Measurements from ENCODE around the gene PHF21B.

Gene PHF21B

DNA sequence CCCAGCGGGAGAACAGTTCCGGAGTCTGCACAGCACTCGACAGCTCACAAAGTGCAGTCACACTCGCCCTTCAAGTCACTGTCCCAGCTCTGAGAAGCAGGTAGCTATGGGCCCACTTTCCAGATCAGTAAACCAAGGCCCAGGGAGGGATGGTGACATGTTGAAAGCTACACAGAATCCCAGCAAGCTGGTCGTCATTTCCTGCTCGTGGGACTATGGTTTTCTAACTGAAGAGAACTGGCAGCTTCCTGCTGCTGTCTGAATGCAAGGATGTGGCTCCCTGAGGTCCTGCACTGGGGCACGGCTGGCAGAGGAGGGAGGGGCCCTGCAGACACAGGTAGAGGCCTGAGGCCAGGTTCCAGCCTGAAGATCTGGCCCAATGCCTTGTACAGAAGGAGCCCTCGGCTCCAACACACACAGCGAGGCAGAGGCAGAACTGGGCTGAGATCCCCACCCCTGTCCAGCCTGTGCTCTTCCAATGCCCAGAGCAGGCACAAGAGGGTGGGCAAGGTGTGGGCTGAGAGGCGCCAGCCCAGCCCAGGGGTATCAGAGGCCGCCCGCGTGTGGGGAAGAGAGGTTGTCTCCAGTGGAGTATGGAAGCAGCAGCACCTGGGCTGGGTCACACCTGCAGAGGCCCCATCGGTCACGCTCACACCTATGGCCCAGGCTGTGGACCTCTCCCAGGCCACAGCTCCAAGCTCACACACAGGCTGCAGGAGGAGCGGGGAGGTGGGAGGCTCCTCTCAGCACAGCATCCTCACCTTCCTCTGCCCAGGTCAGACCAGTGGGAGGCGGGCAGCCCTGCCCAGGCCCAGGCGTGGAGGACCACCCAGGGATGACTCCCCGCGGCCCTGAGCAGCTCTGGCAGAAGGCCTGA is 119.2 kb downstream of the PHF21B start:
- no peak for DNase-seq

DNA sequence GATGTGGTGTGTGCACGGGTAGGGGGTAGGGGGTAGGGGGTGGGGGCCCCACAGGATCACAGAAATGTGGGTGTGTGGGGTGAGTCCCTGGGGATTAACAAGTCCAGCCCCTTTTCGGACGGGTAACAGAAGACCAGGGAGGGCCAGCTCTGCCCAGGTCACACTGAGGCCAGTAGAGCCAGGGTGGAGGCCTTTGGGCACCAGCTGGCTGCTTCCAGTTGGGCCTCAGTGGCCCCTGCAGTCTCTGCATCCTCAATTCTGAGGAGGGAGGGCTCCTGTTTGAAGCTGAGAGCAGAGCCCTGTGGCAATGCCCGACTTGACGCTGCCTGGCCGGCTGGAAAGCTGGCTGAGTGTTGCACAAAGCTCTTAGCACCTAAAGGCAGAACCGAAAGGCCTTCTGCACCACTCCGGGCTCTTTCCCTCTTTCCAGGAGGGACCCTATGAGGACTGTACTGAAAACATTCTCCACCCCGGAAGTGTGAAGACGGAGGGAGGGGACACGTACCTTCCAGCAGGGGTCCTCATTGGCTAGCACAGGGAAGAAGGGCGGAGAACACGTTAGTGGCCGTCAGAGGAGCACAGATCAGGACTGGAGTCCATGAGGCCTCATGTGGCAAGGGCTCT is 120.4 kb downstream of the PHF21B start:
- no peak for DNase-seq

DNA sequence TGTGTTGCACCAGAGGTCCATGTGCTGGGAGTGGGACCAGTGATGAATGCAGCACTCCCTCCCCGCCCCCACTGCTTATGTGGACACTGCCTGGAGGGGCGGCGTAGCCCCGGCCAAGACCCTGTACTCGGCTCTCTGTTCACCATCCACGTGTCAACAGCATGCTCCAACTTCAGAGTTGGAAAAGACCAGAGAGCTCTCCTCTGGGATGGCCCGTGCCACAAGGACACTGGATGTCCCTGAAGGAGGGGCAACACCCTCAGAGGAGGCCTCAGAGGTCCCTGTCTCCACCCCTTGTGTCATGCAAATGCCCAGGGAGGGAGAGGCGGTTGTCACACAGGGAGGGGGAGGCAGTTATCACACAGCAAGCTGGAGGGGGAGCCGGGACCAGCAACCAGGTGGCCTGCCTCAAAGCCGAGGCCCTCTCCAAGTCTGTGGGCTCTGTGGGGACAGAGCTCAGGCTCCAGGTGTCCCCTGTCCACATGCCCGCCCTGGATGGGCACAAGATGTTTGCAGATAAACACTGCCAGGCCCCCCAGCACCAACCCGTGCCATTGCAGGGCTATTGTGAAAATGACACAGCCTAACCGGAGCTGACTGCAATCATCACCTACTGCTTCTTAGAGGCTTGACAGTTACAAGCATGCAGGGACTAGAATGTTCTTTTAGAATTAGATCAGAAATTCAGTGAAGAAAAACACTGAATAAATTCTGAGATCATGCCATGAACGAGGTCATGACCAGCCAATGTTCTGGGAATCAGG is 121.1 kb downstream of the PHF21B start:
- no peak for DNase-seq

DNA sequence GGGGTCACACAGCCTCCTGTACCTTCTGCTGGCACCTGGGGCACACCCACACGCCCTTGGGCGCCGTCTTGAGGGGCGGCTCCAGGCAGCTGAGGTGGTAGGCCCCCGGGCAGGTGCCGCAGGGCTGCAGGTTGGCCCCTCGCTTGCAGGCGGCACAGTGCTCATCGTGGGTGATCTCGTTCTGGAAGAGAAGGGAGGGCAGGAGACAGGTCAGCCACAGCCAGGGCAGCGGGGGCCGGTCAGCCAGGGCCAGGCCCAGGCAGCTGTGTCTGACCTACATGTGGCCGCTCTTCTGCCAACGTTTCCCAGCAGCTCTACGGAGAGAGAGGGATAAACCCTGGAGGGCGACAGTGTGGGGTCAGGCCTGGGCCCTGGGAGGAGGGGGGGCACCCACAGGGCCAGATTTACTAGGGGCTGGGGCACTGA is 121.9 kb downstream of the PHF21B start:
- DNase-seq, result no peak

DNA sequence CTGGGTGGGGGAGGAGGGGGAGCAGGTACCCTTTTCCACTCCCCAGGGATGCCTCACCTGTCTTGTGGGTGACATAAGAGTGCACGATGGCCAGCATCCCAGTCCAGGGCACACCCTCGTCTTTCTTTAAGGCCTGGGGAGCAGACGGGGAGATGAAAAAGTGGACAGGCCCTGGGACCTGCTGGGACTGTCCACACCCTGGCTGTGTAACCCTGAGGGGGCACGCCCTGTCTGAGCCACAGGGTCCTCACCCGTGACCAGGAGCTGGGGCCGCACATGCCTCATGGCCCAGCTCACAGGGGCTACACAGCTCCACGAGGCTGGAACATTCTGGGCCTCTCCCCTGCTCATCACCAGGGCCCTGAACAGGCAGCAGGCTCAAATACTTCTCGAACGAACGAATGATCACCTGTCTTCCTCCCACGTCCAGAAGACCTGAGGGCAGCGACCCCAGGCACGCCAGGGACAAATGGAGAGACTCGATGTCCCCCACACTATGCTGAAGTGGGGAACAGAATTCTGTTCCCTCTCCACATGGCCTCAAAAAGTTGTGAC is 123.9 kb downstream of the PHF21B start:
- no peak for DNase-seq

DNA sequence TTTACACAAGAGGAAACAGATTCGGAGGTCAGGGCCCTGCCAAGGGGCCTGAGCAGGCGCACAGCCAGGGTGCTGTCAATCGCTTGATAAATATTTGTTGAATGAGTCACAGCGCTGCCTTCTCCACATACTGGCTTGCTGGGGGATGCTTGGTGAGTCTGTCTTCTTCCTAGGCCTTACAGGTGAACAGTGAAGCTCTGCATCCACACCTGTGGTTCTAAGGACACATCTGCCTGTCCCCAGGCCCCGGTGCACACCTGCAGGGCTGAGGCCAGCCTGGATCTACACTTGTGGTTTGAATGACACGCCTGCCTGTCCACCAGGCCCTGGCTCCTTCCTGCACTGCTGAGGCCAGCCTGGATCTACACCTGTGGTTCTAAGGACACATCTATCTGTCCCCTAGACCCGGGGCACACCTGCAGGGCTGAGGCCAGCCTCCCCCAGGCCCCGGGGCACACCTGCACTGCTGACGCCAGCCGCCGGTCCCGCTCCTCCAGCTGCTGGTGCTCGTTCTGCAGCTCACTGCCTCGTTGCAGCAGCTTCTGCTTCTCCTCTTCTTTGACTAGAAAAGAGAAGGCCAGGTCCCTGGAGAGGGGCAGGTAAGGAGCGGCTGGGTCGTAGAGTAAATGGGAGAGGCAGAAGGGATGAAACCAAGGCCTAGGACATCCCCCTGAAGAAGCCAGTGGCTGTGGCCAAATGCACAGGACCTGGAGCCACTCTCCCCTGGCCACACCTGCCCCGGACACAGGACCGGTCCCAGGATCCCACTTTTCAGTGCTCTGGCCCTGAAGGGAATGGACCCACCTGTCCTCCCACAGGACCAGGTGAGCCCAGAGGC is 124.6 kb downstream of the PHF21B start:
- DNase-seq, result no peak

DNA sequence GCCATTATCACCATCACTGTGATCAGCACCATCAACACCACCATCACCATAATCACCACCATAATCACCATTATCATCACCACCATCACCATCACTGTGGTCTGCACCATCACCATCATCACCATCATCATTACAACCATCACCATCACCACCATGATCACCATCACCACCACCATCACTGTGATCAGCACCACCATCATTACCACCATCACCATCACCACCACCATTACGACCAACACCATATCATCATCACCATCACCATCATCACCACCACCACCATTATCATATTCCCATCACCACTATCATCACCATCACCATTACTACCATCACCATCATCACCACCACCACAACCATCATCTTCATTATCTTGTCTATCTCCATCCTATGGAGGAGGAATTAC is 125.2 kb downstream of the PHF21B start:
- DNase-seq, result no peak

DNA sequence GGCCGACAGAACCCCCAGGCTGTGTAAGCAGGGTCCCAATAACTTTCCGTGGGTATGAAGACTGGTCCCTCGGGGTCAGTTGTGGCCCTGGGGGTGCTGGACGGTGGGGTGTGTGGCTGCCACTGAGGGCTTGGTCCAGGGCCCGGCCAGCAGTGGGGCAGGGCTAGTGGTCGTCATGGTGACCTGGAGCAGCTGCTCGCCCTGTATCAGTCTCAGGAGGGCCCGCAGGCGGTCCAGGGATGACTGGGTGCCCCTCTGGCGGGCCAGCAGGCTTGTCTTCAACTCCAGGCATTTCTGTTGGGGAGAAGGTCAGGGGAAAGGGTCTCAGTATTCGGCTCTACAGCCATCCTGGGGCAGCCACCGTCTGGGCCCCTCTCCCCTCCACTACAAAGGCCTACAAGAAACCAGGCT is 126.8 kb downstream of the PHF21B start:
- DNase-seq, result no peak

DNA sequence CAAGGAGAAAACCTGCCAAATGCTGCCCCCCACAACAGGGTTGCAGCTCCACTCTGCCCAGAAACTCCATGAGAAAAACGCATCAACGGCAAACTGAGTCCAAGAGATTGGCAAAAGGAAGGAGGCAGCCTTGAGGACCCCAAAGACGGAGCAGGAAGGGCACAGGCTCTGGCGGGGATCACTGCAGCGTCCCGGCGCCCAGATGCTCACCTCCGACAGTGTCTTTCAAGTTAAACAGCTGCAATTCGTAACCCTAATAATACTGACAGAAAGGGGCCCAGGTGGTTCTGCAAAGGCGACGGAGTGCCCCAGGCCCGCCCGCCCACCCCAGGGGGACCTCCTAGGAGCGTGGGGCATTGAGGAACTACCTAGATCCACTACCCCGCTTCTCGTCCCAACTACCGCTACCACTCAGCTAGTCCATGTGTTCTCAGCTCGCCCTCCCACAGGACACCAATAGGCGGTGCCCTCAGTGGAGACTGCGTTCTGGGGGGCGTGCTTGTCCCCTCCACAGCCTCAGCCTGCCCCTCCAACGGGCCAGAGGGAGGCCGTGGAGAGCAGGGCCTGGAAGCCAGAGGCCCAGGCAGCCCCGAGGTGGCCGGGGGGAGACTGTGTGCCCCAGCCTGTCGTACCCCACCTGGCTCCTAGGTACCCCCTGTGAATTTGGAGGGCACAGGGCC is 127.4 kb downstream of the PHF21B start:
- no peak for DNase-seq

DNA sequence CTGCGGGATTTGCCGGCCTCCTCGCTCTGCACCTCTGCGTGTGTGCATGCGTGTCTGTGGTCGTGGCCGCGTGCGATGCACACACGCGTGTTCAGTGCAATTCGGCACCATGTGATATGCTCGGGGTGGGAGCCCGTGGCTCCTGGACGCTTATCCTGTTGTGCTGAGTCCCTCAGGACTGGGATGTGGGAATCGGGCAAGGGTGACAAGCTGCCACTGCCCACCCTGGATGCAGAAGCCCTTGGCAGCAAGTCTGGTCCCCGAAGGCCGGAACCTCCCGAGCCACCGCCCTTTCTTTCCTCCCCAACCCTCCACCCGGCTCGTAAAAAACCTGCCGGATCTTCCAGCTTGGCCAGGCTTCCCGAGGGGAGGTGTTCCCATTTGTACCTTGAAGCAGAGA is 128.2 kb downstream of the PHF21B start:
- DNase-seq, result no peak

DNA sequence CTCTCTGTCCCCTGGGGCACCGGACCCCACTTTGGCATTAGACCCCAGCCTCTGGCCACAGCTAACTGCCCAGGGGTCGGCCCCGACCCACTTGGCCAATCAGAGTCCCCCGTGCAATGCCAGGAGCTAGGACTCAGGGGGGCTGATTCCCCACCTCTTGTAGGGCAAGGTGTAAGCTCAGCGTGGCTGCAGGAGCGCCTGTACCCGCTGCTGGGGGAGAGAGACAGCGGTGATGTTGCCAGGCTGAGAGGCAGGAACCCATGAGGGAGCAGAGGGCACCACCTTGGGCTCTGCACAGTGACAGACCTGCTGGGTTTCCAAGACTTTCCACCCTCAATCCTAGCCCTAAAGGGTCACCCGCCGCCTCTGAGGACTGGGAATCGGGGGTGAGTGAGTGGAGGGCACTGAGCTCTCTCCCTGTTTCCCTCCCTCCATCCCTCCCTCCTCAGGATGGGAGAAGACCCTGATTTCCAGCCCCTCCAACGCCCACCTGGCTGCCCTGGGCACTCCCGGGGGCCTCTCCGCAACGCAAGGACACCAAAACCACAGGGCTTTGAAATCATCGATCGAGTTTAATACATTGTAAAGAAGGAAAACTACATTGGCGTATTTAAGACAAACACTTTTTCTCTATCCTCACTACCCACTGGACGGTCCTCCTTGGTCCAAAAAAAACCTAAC is 129.1 kb downstream of the PHF21B start:
- no peak for DNase-seq

DNA sequence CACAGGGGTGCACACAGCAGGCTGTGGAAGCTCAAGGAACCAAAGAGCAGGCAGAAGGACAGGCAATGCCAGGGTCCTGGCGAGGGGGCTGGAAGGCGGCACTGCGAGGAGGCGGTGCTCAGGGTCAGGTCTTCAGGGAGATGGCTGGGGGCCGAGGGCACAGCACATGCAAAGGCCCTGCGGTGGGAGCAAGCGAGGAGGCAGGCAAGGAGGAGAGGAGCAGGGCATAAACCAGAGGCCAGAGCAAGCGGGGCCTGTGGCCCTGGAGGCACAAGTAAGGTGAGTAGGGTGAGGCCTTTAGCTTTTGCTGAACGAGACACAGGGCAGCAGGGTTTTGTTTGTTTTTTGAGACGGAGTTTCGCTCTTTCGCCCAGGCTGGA is 130.5 kb downstream of the PHF21B start:
- DNase-seq, result no peak

DNA sequence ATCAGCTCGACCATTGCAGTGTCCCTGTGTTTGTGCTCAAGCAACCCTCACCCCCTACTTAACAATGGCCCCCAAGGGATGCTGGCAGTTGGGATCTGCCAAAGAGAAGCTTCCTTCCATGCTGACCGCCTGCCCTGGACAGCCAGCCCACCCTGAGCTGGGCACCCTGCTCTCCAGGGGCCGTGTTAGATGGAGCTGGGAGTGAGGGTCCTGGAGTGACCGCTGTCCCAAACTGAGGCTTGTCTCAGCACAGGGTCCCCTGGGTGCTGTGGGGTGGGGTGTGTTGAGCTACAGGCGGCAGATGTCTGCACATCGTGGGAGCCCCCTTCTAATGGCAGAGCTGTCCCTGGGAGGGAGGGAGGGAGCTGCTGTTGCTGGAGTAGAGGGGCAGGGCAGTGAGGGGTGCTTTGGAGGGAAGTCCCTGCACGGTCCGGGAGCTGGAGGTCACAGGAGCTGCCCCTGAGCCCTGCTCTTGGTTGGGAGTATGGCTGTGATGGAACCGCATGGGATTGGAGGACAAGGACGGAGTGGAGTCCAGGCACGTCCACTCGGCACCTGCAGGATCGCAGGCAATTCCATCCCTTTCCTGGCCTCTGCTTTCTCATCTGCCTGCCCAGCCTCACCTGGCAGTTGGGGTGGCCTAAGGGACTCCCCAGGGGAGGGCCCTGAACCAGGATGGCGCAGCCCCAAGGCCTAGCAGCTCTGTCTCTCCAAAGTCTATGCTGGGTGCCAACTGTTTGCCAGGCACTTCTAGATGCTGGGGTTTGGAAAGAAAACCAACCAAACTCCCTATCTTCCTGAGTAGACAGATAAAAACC is 131.1 kb downstream of the PHF21B start:
- DNase-seq, result no peak

DNA sequence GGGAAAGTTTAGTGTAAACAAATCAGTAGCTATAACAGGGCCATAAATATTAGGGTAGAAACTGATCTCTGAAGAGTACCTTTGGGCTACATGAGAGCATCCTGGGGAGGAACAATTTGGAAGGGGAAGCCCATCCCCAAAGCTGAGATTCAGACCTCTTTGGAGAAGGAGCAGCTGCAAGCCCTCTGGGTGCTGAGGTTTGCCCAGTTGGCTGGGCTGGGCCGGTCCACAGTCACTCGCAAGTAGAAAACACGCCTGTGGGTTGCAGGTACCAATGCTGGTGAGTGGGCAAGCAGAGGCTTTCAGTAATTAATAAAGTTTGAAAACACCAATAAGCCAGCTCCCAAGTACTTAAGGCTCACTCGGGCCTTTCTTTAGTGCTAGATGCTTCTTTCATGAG is 132.9 kb downstream of the PHF21B start:
- no peak for DNase-seq

DNA sequence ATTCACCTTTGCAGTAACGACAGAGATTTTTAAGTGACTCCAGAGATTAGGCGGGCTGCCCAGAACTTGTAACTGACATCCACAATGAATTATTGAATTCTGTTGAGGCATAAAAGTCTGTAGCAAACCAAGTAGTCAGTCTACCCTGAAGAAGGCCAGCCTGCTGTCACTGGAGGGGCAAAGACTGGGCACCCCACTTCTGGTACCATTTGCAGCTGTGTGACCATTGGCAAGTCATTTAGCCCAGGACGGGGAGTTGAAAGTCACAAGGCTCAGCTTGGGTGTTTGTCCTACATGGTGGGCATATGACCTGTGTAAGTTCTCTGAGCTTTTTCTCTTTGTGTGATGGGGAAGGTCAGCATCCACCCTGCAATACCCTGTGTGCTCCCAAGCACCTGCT is 138.0 kb downstream of the PHF21B start:
- no peak for DNase-seq

DNA sequence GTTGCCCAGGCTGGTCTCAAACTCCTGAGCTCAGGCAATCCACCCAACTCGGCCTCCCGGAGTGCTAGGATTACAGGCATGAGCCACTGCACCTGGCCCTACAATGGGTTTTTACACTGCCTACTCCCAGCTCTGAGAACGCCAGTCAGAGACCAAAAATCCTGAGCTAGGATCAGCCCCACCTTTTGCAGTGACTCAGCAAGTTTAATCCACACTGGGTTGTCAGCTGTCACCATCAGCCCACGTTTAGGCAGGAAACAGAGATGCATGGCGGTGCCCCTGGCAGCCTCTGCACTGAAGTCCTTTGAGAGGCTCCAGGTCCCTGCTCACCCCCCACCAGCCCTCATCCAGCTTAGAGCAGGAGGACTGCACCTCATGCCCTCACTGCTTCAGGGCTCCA is 139.8 kb downstream of the PHF21B start:
- no peak for DNase-seq

DNA sequence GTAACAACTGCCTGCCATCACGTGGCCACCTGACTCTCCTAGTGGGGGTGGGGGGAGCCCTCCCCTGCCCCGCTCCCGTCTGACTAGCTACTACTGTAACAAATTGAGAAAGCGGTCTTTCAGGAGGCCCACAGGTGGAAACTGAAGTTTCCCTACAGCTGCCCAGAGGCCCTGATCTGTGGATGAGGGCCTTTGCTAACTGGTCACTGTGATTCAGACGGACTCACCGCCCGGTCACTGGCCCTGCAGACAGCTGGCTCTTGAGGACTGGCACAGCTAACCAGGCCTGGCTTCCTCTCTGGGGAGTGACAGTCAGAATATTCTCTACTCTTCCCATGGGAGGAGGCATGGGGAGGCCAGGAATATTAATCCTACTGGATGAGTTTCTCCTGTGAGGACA is 140.6 kb downstream of the PHF21B start:
- no peak for DNase-seq

DNA sequence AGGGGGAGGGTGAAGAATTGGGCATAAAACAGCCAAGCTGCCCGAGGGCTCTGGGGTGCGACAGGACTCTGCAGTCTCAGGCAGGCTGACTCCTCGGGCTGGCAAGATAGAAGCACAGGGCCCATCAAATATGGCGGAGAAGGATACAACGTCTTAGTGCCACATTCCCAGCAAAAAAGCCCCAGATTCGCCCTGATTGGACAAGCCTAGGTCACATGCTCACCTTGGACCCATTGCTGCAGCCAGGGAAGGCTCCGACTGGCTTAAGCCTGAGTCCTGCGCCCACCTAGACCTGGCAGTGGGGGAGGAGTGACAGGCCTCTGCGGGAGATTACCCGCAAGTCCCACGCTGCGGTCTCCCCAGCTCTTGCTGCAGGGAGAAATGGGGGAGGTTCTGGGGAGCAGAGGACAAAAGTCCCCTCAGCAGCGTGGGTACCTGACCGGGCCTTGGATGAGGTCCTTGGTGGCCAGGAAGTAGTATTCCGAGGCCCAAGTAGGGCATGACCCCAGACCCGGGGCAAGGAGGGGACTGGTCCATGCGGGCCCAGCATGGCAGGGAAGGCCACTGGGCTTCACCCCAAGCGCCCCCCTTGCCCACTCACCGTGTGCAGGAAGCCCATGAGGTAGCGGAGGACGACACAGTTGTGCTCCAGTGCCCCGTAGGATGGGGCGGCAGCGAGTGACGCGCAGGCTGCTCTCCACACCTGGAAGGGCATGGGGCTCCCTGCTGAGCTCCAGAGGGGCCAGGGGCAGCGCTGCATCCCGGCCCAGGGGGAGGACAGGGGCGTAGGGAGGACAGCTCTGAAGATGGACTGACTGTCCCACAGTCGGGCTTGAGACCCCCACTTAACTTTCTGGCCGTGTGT is 144.4 kb downstream of the PHF21B start:
- DNase-seq, result no peak
